Keratinocyte (primary cell): Measurements from ENCODE around the gene CELF6. TPM values are rescaled to one million over a fixed set of nuclear protein-coding genes. Genes with fewer than 3 reads are reported as not detected.
A peak's percentile ranks its signal among the peaks of the same experiment; 100 is the strongest.

Experiments
- DNase-seq: peaks from one replicate; pipeline ENCODE4 v3.0.0-alpha.2; 2011; ENCODE audit warnings: low read depth, missing footprints, low spot score
- FAIRE-seq: peaks from 2 replicates; lab custom pipeline; 2011; peaks lifted over from hg19 to GRCh38; lab: Jason Lieb, UNC
- H2AFZ ChIP-seq: 2 replicates; pipeline ENCODE4 v1.6.0; 2012; ENCODE audit warnings: low read length, control low read depth, inconsistent platforms; ENCODE audit not compliant: control insufficient read depth
- H3K27ac ChIP-seq: 2 replicates; pipeline ENCODE4 v1.5.1; 2011; ENCODE audit warnings: low read length; ENCODE audit not compliant: control insufficient read depth, insufficient read depth
- H3K27me3 ChIP-seq: 3 replicates; pipeline ENCODE4 v1.6.0; 2011; ENCODE audit warnings: low read length; ENCODE audit not compliant: control insufficient read depth, insufficient read depth; ENCODE audit errors: extremely low read depth
- H3K36me3 ChIP-seq, 2 experiments: 2 replicates in 1 of 2; 3 replicates in 1 of 2; pipeline ENCODE4 v1.5.1; 2011; ENCODE audit warnings: low read length in 2 of 2, mild to moderate bottlenecking in 1 of 2; ENCODE audit not compliant: control insufficient read depth in 2 of 2, insufficient read depth in 2 of 2; ENCODE audit errors: extremely low read depth in 1 of 2
- H3K4me1 ChIP-seq: 3 replicates; pipeline ENCODE4 v1.5.1; 2011; ENCODE audit warnings: low read length; ENCODE audit not compliant: control insufficient read depth, insufficient read depth; ENCODE audit errors: extremely low read depth
- H3K4me2 ChIP-seq: 3 replicates; pipeline ENCODE4 v1.6.0; 2011; ENCODE audit warnings: low read depth, low read length; ENCODE audit not compliant: control insufficient read depth, insufficient read depth; ENCODE audit errors: extremely low read depth
- H3K4me3 ChIP-seq, 3 experiments: fragments of 200-600 bp in 1 of 3; sonication (generic) in 1 of 3; 2 replicates in 2 of 3; 3 replicates in 1 of 3; pipeline ENCODE4 v1.5.1; 2011 to 2016; ENCODE audit warnings: low read length in 3 of 3, mild to moderate bottlenecking in 3 of 3, control low read depth in 2 of 3, inconsistent platforms in 1 of 3, low read depth in 1 of 3, mixed read lengths in 1 of 3, mixed run types in 1 of 3, moderate library complexity in 1 of 3; ENCODE audit not compliant: control insufficient read depth in 2 of 3, insufficient read depth in 2 of 3; ENCODE audit errors: extremely low read depth in 1 of 3
- H3K79me2 ChIP-seq: 2 replicates; pipeline ENCODE4 v1.6.0; 2012; ENCODE audit warnings: low read length; ENCODE audit not compliant: control insufficient read depth, insufficient read depth
- H3K9ac ChIP-seq: 3 replicates; pipeline ENCODE4 v1.6.0; 2011; ENCODE audit warnings: low read length; ENCODE audit not compliant: control insufficient read depth, insufficient read depth; ENCODE audit errors: extremely low read depth
- H3K9me1 ChIP-seq: 3 replicates; pipeline ENCODE4 v1.6.0; 2011; ENCODE audit warnings: low read length; ENCODE audit not compliant: control insufficient read depth, insufficient read depth; ENCODE audit errors: extremely low read depth
- H3K9me3 ChIP-seq: 2 replicates; pipeline ENCODE4 v1.5.1; 2012; ENCODE audit warnings: low read depth, low read length; ENCODE audit not compliant: control insufficient read depth
- H4K20me1 ChIP-seq: 3 replicates; pipeline ENCODE4 v1.6.0; 2011; ENCODE audit warnings: low read length; ENCODE audit not compliant: control insufficient read depth, insufficient read depth; ENCODE audit errors: extremely low read depth
- EZH2 ChIP-seq: IDR thresholded peaks from one replicate; pipeline ENCODE4 v1.6.1; 2012; ENCODE audit warnings: inconsistent platforms, mild to moderate bottlenecking, low read length, moderate library complexity
- dilution Hi-C: fragments of 300-500 bp; cut with MboI; formaldehyde crosslinking; loops from one replicate; pipeline ENCODE4 v1.7.0; 2020; ENCODE audit warnings: low sequenced_read_pairs; ENCODE audit not compliant: extremely low pct_ligation_motif_present
- polyA plus RNA-seq, 5 experiments: library from polyadenylated mRNA; depleted of rRNA in 3 of 5; stranded (reverse) in 3 of 5; stranded (forward) in 1 of 5; unstranded in 1 of 5; fragments of >200 nt; gene quantifications; 1 replicate in 1 of 5; 2 replicates in 3 of 5; 3 replicates in 1 of 5; pipeline versions ENCODE4 v1.2.1 to v1.2.3, GENCODE V29; 2011 to 2012; ENCODE audit warnings: missing spikeins in 2 of 5, low read depth in 1 of 5, low replicate concordance in 1 of 5
- TF ChIP-seq, protein P1 (sequence below), 3 experiments: IDR thresholded peaks in 1 of 3; conservative IDR thresholded peaks in 1 of 3; optimal IDR thresholded peaks in 1 of 3; 2 replicates in 2 of 3; 3 replicates in 1 of 3; pipeline versions ENCODE3 to v1.5.1; 2011; ENCODE audit warnings: low read length in 3 of 3, mild to moderate bottlenecking in 3 of 3, moderate library complexity in 2 of 3, control low read depth in 1 of 3, inconsistent platforms in 1 of 3; ENCODE audit not compliant: insufficient read depth in 2 of 3; ENCODE audit errors: extremely low read depth in 1 of 3

CELF6 gene
- polyA plus RNA-seq, 1 donor (not counting 4 experiments of a cell fraction or from before 2014, with no cell fraction given): 0.04 TPM

DNA sequence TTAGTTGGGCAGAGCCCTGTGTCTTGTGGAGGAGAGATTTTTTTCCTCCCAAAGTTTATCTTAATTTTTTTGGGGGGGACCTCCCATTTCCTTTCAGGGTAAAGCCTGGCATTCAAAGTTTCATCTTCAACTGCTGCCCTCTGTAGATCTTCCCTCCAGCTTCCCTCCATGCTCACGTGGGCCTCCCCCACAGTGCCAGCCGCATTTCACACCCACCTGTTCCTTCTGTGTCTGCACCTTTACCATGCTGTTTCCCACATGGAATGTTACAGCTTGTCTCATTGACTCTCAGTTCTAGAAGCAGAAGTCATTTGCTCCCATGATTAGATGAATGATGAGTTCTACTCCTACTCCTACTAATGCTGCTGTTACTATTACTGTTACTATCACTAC, 6.5 kb downstream of the CELF6 start:
- no peaks in the 10 kb centered on the region for H3K4me1 ChIP-seq
- no peak overlapping the region for H3K27ac ChIP-seq
- H2AFZ ChIP-seq: no peak overlapping the region
- dilution Hi-C loops: no loop called here
- H3K79me2 ChIP-seq: no peaks in the 10 kb centered on the region
- no peak overlapping the region for H3K9ac ChIP-seq
- TF ChIP-seq EZH2: no peak
- TF ChIP-seq, protein P1, sequence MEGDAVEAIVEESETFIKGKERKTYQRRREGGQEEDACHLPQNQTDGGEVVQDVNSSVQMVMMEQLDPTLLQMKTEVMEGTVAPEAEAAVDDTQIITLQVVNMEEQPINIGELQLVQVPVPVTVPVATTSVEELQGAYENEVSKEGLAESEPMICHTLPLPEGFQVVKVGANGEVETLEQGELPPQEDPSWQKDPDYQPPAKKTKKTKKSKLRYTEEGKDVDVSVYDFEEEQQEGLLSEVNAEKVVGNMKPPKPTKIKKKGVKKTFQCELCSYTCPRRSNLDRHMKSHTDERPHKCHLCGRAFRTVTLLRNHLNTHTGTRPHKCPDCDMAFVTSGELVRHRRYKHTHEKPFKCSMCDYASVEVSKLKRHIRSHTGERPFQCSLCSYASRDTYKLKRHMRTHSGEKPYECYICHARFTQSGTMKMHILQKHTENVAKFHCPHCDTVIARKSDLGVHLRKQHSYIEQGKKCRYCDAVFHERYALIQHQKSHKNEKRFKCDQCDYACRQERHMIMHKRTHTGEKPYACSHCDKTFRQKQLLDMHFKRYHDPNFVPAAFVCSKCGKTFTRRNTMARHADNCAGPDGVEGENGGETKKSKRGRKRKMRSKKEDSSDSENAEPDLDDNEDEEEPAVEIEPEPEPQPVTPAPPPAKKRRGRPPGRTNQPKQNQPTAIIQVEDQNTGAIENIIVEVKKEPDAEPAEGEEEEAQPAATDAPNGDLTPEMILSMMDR (optimal IDR thresholded peaks at IDR 0.05 in 1 of 3, IDR thresholded peaks at IDR 0.05 in 1 of 3, conservative IDR thresholded peaks at IDR 0.05 in 1 of 3; ENCODE audit: extremely low read depth in 1 of 3, insufficient read depth in 2 of 3, low read length in 3 of 3): no peak
- no peaks in the 10 kb centered on the region for H3K9me1 ChIP-seq
- no peaks in the 10 kb centered on the region for H3K9me3 ChIP-seq
- H3K4me3 ChIP-seq: no peak overlapping the region
- H4K20me1 ChIP-seq: no peaks in the 10 kb centered on the region
- no peak for DNase-seq
- no peaks in the 10 kb centered on the region for H3K36me3 ChIP-seq
- FAIRE-seq: no peak
- H3K4me2 ChIP-seq: no peak overlapping the region
- peaks cover 5% of the 10 kb centered on the region for H3K27me3 ChIP-seq

DNA sequence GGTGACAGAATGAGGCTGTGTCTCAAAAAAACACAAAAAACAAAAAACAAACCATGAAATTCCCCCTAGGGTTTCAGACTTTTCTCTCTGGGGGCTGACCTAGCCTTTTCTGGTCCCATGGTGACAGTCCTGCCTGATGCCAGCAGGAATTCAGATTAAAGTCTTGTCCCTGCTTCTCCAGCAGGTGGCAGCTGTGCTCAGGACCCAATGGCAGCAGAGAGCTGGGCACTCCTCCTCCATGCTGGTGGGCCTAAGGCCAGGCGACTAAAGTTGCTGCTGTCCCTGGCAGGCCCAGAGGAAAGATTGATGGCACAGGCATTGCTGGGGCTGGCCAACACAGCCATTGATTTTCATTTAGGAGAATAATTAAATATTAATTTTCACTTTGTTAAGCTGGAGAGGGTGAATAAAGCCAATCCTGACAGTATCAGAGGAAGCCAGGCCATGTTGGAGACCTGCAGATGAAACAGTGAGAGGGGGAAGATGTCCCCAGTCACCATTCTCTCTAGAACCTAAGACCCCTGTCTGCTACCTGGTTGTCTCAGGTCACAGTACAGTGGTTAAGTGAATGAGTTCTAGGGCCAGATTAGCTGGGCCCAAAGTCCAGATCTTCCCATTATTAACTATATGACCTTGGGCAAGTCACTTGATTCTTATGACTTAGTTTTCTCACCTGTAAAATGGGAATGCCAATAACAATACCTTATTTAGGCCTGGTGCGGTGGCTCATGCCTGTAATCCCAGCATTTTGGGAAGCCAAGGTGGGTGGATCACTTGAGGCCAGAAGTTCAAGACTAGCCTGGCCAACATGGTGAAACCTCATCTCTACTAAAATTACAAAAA, 7.1 kb downstream of the CELF6 start:
- Histone ChIP-seq H3K9ac (no peak overlapping the region), H3K4me3 (no peak overlapping the region), H3K36me3 (no peaks in the 10 kb centered on the region), H3K27me3 (peaks cover 4% of the 10 kb centered on the region), H3K27ac (no peak overlapping the region), H3K4me1 (no peaks in the 10 kb centered on the region), H3K9me1 (no peaks in the 10 kb centered on the region), H3K9me3 (no peaks in the 10 kb centered on the region), H2AFZ (no peak overlapping the region), H4K20me1 (no peaks in the 10 kb centered on the region), H3K4me2 (no peak overlapping the region), H3K79me2 (no peaks in the 10 kb centered on the region)
- no peak for TF ChIP-seq EZH2
- TF ChIP-seq, protein P1 (optimal IDR thresholded peaks at IDR 0.05 in 1 of 3, IDR thresholded peaks at IDR 0.05 in 1 of 3, conservative IDR thresholded peaks at IDR 0.05 in 1 of 3; ENCODE audit: extremely low read depth in 1 of 3, insufficient read depth in 2 of 3, low read length in 3 of 3): peak; percentile 79 to 91 (median 80)
- FAIRE-seq (peak; percentile 63), DNase-seq (no peak)
- dilution Hi-C loops: no loop called here
